ENCODE measurements around the gene SNCB. TPM values are rescaled to one million over a fixed set of nuclear protein-coding genes. Genes with fewer than 3 reads are reported as not detected.

SNCB gene
- total and polyA plus RNA-seq, 2 of the 8 experiments (the other 6 are each of a cell fraction or from before 2014, with no cell fraction given), result 4.2 to 5.9 TPM

- TF ChIP-seq CHD7 (IDR thresholded peaks at IDR 0.05; ENCODE audit: insufficient replicate concordance, low read length) (no peak), HDAC2 (IDR thresholded peaks at IDR 0.05; ENCODE audit: borderline replicate concordance in 1 of 2, low read depth in 2 of 2, low read length in 2 of 2) (no peak), SP4 (IDR thresholded peaks at IDR 0.05; ENCODE audit: low read length) (no peak), TBP (IDR thresholded peaks at IDR 0.05; ENCODE audit: low read depth, low read length) (no peak)
These were observed 31.3 kb upstream of the SNCB start (continued) for GRCh38 chr5:176661676-176662075.
